ENCODE data around the gene IRF6. TPM values are rescaled to one million over a fixed set of nuclear protein-coding genes. Genes with fewer than 3 reads are reported as not detected.

The IRF6 gene
- total and polyA plus RNA-seq, 2 of the 8 experiments (the other 6 are each of a cell fraction or from before 2014, with no cell fraction given) = 9.6 to 13.4 TPM

GRCh38 chr1:209769171-209769904 lies 36.6 kb downstream of the IRF6 start:
- Histone ChIP-seq H3K9ac (replicated peaks in 1 of 4; ENCODE audit: extremely low read depth in 1 of 4, low read depth in 3 of 4, low read length in 3 of 4) (no peak overlapping the region), H2AFZ (ENCODE audit: low read length) (no peak overlapping the region; the same call in 1 of the 2 replicates), H2BK12ac (ENCODE audit: low read depth, low read length) (no peak overlapping the region; the same call in 1 of the 2 replicates), H3K36me3 (ENCODE audit: control insufficient read depth in 2 of 4, insufficient read depth in 4 of 4, low read length in 3 of 4) (no peaks in the 10 kb centered on the region; a peak in 1 of 8 replicates), H2AK5ac (ENCODE audit: low read depth, low read length) (no peak overlapping the region), H4K8ac (ENCODE audit: extremely low read depth, insufficient read depth, low read length) (no peak overlapping the region), H4K91ac (replicated peaks; ENCODE audit: insufficient read length, low read length) (peak overlapping the region; percentile 19), H2BK15ac (ENCODE audit: low read length) (no peak overlapping the region), H4K5ac (ENCODE audit: insufficient read length, low read depth, low read length) (no peak overlapping the region), H3K4ac (replicated peaks; ENCODE audit: insufficient read length, low read depth, low read length) (no peak overlapping the region), H3K14ac (ENCODE audit: insufficient read length) (no peak overlapping the region), H3K56ac (replicated peaks; ENCODE audit: insufficient read length, low read depth, low read length) (no peak overlapping the region), H3K79me1 (ENCODE audit: low read depth, low read length) (no peaks in the 10 kb centered on the region), H3K23ac (ENCODE audit: insufficient read length) (no peak overlapping the region), H3K4me1 (replicated peaks in 1 of 4; ENCODE audit: control insufficient read depth in 3 of 4, insufficient read depth in 4 of 4, low read length in 3 of 4) (no peaks in the 10 kb centered on the region; a peak in 1 of 7 replicates), H2BK120ac (replicated peaks; ENCODE audit: low read depth, low read length) (no peak overlapping the region), H3K79me2 (ENCODE audit: control insufficient read depth in 1 of 2, insufficient read depth in 2 of 2, low read length in 2 of 2) (no peaks in the 10 kb centered on the region), H3K27ac (ENCODE audit: low read depth, low read length) (no peak overlapping the region), H3K4me2 (ENCODE audit: insufficient read depth in 1 of 2, low read depth in 2 of 2, low read length in 2 of 2) (no peak overlapping the region), H3K9me3 (ENCODE audit: insufficient read depth in 2 of 2, low read depth in 1 of 2, low read length in 1 of 2) (peaks cover 5 to 8% of the 10 kb centered on the region in 2 experiments; a peak in 2 of 4 replicates), H4K20me1 (replicated peaks in 1 of 2; ENCODE audit: control insufficient read depth in 1 of 2, insufficient read depth in 2 of 2, low read length in 2 of 2) (peaks cover 0 to 11% of the 10 kb centered on the region in 2 experiments), H3K27me3 (replicated peaks in 1 of 4; ENCODE audit: control insufficient read depth in 3 of 4, extremely low read depth in 1 of 4, insufficient read depth in 3 of 4, low read length in 3 of 4) (peaks cover 0 to 2% (median 0%) of the 10 kb centered on the region in 4 experiments; a peak in 1 of 7 replicates), H3K4me3 (ENCODE audit: extremely low read depth in 1 of 4, insufficient read depth in 2 of 4, low read depth in 3 of 4, low read length in 4 of 4) (no peak overlapping the region), H3K18ac (ENCODE audit: extremely low read depth, low read length) (no peak overlapping the region), H2BK5ac (ENCODE audit: low read depth, low read length) (no peak overlapping the region), H2BK20ac (ENCODE audit: low read length) (no peak overlapping the region), H3K23me2 (ENCODE audit: low read depth, low read length) (peaks cover 13% of the 10 kb centered on the region; the same call in 1 of the 2 replicates)
- ChIA-PET CTCF (ENCODE audit: partially characterized antibody) (interaction anchor here (1.0 to 3.1 kb wide), 3 partner anchors 21 to 116 kb away, joined by 4 to 14 read pairs (median 6); no protein-coding TSS in a partner anchor), POLR2A (ENCODE audit: partially characterized antibody) (interaction anchor here (1.4 kb wide), 2 partner anchors 9 to 94 kb away, joined by 3 read pairs; partner anchors contain the start of gene G0S2)
- FAIRE-seq (no peak), DNase-seq (ENCODE audit: low read depth in 1 of 2, low spot score in 2 of 2) (no peak)
- 87% methylated on average over 12 of the region's 13 CpGs; no CpG with 5 or more reads in 1 of the 2 experiments for WGBS, 2 experiments (ENCODE audit: extremely low coverage in 1 of 2, insufficient coverage in 1 of 2, insufficient read length in 1 of 2, insufficient replicate concordance in 2 of 2, low coverage in 1 of 2, low lambda C conversion rate in 2 of 2, missing lambda C conversion rate in 1 of 2)
- TF ChIP-seq JUND (IDR thresholded peaks at IDR 0.05; ENCODE audit: low read length) (no peak), PHF8 (conservative IDR thresholded peaks at IDR 0.05; ENCODE audit: low read depth, low read length) (no peak), KDM1A (IDR thresholded peaks at IDR 0.05; ENCODE audit: borderline replicate concordance, low read length) (no peak), GTF2F1 (IDR thresholded peaks at IDR 0.05; ENCODE audit: borderline replicate concordance, low read depth, low read length) (no peak), EZH2 (IDR thresholded peaks at IDR 0.05; ENCODE audit: low read depth, low read length, severe bottlenecking) (no peak), EP300 (IDR thresholded peaks at IDR 0.05; ENCODE audit: borderline replicate concordance in 1 of 2, low read depth in 2 of 2, low read length in 2 of 2) (no peak), SRF (IDR thresholded peaks at IDR 0.05; ENCODE audit: low read depth, low read length) (no peak), KDM5A (IDR thresholded peaks at IDR 0.05; ENCODE audit: low read length) (no peak)
- TF ChIP-seq, protein P1, sequence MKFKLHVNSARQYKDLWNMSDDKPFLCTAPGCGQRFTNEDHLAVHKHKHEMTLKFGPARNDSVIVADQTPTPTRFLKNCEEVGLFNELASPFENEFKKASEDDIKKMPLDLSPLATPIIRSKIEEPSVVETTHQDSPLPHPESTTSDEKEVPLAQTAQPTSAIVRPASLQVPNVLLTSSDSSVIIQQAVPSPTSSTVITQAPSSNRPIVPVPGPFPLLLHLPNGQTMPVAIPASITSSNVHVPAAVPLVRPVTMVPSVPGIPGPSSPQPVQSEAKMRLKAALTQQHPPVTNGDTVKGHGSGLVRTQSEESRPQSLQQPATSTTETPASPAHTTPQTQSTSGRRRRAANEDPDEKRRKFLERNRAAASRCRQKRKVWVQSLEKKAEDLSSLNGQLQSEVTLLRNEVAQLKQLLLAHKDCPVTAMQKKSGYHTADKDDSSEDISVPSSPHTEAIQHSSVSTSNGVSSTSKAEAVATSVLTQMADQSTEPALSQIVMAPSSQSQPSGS (IDR thresholded peaks at IDR 0.05; ENCODE audit: low read length) = no peak

All from H1 (cell line).